HepG2 (cell line): ENCODE data around the gene FBLIM1. TPM values are rescaled to one million over a fixed set of nuclear protein-coding genes. Genes with fewer than 3 reads are reported as not detected.
A peak's percentile ranks its signal among the peaks of the same experiment; 100 is the strongest.

Experiments used
- ARNT ChIP-seq: fragments of 450-650 bp; IDR thresholded peaks from 2 replicates; pipeline ENCODE4 v1.6.1; 2017
- ATF3 ChIP-seq: sonication (generic); formaldehyde crosslinking; IDR thresholded peaks from 2 replicates; pipeline ENCODE4 v1.4.0; 2020; ENCODE audit warnings: missing genetic modification reagents
- FOXA3 ChIP-seq: IDR thresholded peaks from 2 replicates; pipeline ENCODE4 v1.6.1; 2016; ENCODE audit warnings: missing genetic modification reagents, missing compliant biosample characterization
- GATAD2A ChIP-seq: IDR thresholded peaks from 2 replicates; pipeline ENCODE4 v1.6.1; 2016
- HNF1B ChIP-seq: sonication (generic); formaldehyde crosslinking; IDR thresholded peaks from 2 replicates; pipeline ENCODE4 v1.5.1; 2020; ENCODE audit warnings: mild to moderate bottlenecking, moderate library complexity, missing genetic modification reagents
- KAT7 ChIP-seq: IDR thresholded peaks from 2 replicates; pipeline ENCODE4 v1.6.1; 2018; ENCODE audit warnings: borderline replicate concordance, missing compliant biosample characterization
- MAX ChIP-seq: IDR thresholded peaks from 2 replicates; pipeline ENCODE4 v1.6.1; 2012; ENCODE audit warnings: inconsistent platforms
- MBD4 ChIP-seq: IDR thresholded peaks from 2 replicates; pipeline ENCODE4 v1.6.1; 2012; ENCODE audit warnings: low read length, inconsistent platforms, borderline replicate concordance
- MED8 ChIP-seq: sonication (generic); formaldehyde crosslinking; IDR thresholded peaks from 2 replicates; pipeline ENCODE4 v1.8.1; 2023; ENCODE audit warnings: mild to moderate bottlenecking, missing genetic modification reagents; ENCODE audit not compliant: insufficient replicate concordance
- MIER2 ChIP-seq: IDR thresholded peaks from 2 replicates; pipeline ENCODE4 v1.6.1; 2016; ENCODE audit warnings: missing biosample characterization, missing genetic modification reagents
- PRDM15 ChIP-seq: sonication (generic); formaldehyde crosslinking; IDR thresholded peaks from 2 replicates; pipeline ENCODE4 v1.4.0; 2020; ENCODE audit warnings: missing genetic modification reagents
- TMF1 ChIP-seq: sonication (generic); formaldehyde crosslinking; IDR thresholded peaks from 2 replicates; pipeline ENCODE4 v1.8.1; 2022; ENCODE audit warnings: low read depth, missing genetic modification reagents
- ZNF143 ChIP-seq: sonication (generic); formaldehyde crosslinking; IDR thresholded peaks from 2 replicates; pipeline ENCODE4 v1.4.0; 2020; ENCODE audit warnings: missing genetic modification reagents
- ZNF331 ChIP-seq: sonication (generic); formaldehyde crosslinking; IDR thresholded peaks from 2 replicates; pipeline ENCODE4 v1.4.0; 2020; ENCODE audit warnings: missing genetic modification reagents
- ZNF414 ChIP-seq: sonication (generic); formaldehyde crosslinking; IDR thresholded peaks from 2 replicates; pipeline ENCODE4 v1.5.0; 2020; ENCODE audit warnings: missing genetic modification reagents
- ZNF44 ChIP-seq: sonication (generic); formaldehyde crosslinking; IDR thresholded peaks from 2 replicates; pipeline ENCODE4 v1.5.1; 2020; ENCODE audit warnings: mild to moderate bottlenecking, missing genetic modification reagents
- ZNF460 ChIP-seq: sonication (generic); formaldehyde crosslinking; IDR thresholded peaks from 2 replicates; pipeline ENCODE4 v1.5.1; 2020; ENCODE audit warnings: missing genetic modification reagents, mild to moderate bottlenecking, borderline replicate concordance
- polyA plus RNA-seq, 8 experiments: library from polyadenylated mRNA; depleted of rRNA in 3 of 8; stranded (reverse) in 7 of 8; unstranded in 1 of 8; fragments of >200 nt; fragmentation: Illumina TruSeq in 4 of 8; extraction: Trizol in 4 of 8; gene quantifications; 2 replicates each; pipeline versions ENCODE4 v1.2.1 to v1.2.3, GENCODE V29; 2011 to 2016; ENCODE audit warnings: low read depth in 4 of 8, missing spikeins in 1 of 8, mixed read lengths in 1 of 8; ENCODE audit not compliant: insufficient read depth in 1 of 8
- total RNA-seq, 5 experiments: library from RNA; depleted of rRNA; stranded (reverse); fragments of >200 nt; fragmentation: Illumina TruSeq; extraction: Trizol; gene quantifications; 2 replicates each; pipeline ENCODE4 v1.2.3, GENCODE V29; 2016; ENCODE audit warnings: low read depth in 1 of 5
- TF ChIP-seq, protein P1 (sequence below): sonication (generic); formaldehyde crosslinking; conservative IDR thresholded peaks from 2 replicates; pipeline ENCODE4 v1.4.0; 2020; ENCODE audit warnings: mild to moderate bottlenecking, missing genetic modification reagents, moderate library complexity

The FBLIM1 gene
- total and polyA plus RNA-seq, 2 of the 13 experiments (the other 11 are each of a cell fraction or from before 2014, with no cell fraction given) = 10.6 to 23.0 TPM

- TF ChIP-seq, protein P1, sequence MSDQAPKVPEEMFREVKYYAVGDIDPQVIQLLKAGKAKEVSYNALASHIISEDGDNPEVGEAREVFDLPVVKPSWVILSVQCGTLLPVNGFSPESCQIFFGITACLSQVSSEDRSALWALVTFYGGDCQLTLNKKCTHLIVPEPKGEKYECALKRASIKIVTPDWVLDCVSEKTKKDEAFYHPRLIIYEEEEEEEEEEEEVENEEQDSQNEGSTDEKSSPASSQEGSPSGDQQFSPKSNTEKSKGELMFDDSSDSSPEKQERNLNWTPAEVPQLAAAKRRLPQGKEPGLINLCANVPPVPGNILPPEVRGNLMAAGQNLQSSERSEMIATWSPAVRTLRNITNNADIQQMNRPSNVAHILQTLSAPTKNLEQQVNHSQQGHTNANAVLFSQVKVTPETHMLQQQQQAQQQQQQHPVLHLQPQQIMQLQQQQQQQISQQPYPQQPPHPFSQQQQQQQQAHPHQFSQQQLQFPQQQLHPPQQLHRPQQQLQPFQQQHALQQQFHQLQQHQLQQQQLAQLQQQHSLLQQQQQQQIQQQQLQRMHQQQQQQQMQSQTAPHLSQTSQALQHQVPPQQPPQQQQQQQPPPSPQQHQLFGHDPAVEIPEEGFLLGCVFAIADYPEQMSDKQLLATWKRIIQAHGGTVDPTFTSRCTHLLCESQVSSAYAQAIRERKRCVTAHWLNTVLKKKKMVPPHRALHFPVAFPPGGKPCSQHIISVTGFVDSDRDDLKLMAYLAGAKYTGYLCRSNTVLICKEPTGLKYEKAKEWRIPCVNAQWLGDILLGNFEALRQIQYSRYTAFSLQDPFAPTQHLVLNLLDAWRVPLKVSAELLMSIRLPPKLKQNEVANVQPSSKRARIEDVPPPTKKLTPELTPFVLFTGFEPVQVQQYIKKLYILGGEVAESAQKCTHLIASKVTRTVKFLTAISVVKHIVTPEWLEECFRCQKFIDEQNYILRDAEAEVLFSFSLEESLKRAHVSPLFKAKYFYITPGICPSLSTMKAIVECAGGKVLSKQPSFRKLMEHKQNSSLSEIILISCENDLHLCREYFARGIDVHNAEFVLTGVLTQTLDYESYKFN (CRISPR knock-in tag) = peak; percentile 20
- no peak for TF ChIP-seq MED8
- TF ChIP-seq MIER2 (CRISPR knock-in tag) = no peak
- TF ChIP-seq HNF1B (CRISPR knock-in tag) = peak; percentile 51; the same call in 1 of the 2 replicates
- TF ChIP-seq ZNF331 (CRISPR knock-in tag) = 0 out of 2 replicates have a peak, but pooled peaks have one; percentile 27
- TF ChIP-seq ZNF143 = no peak
- no peak for TF ChIP-seq ZNF44
- no peak for TF ChIP-seq PRDM15 (CRISPR knock-in tag)
- no peak for TF ChIP-seq ATF3 (CRISPR knock-in tag)
- no peak for TF ChIP-seq FOXA3 (CRISPR knock-in tag)
- no peak for TF ChIP-seq GATAD2A
- TF ChIP-seq TMF1 (CRISPR knock-in tag) = 0 out of 2 replicates have a peak, but pooled peaks have one; percentile 57
- no peak for TF ChIP-seq KAT7
- TF ChIP-seq ZNF414 (CRISPR knock-in tag) = no peak
- no peak for TF ChIP-seq ZNF460 (CRISPR knock-in tag)
- TF ChIP-seq ARNT = no peak
- peak; percentile 11; the same call in 1 of the 2 replicates for TF ChIP-seq MAX
- no peak for TF ChIP-seq MBD4
Observed at GRCh38 chr1:15734901-15735300, 23.7 kb upstream of the FBLIM1 start (continued).
